GM18526 (cell line): ENCODE data around the gene MTPN.

Experiments used
- POLR2A ChIP-seq: IDR thresholded peaks from 3 replicates; pipeline ENCODE4 v1.6.1; 2011; ENCODE audit not compliant: insufficient read length; ENCODE audit errors: extremely low read depth

The MTPN gene

GRCh38 chr7:135995748-135996147 lies 18.6 kb upstream of the MTPN start:
- TF ChIP-seq POLR2A: no peak

- TF ChIP-seq POLR2A: no peak
Observed at GRCh38 chr7:135994466-135995205, 17.5 kb upstream of the MTPN start.

GRCh38 chr7:135993950-135994349 lies 16.8 kb upstream of the MTPN start:
- no peak for TF ChIP-seq POLR2A

GRCh38 chr7:135991906-135992305 lies 14.7 kb upstream of the MTPN start:
- no peak for TF ChIP-seq POLR2A

GRCh38 chr7:135991322-135991721 lies 14.2 kb upstream of the MTPN start:
- no peak for TF ChIP-seq POLR2A

- TF ChIP-seq POLR2A: no peak
Observed at GRCh38 chr7:135990258-135990657, 13.1 kb upstream of the MTPN start.

- TF ChIP-seq POLR2A: no peak
Observed at GRCh38 chr7:135981958-135982646, 4.9 kb upstream of the MTPN start.

GRCh38 chr7:135980665-135981180 lies 3.6 kb upstream of the MTPN start:
- TF ChIP-seq POLR2A: no peak

- TF ChIP-seq POLR2A: no peak
Observed at GRCh38 chr7:135980012-135980551, 2.9 kb upstream of the MTPN start.

- TF ChIP-seq POLR2A: no peak
Observed at GRCh38 chr7:135979471-135980011, 2.4 kb upstream of the MTPN start.

GRCh38 chr7:135978624-135979023 lies 1.5 kb upstream of the MTPN start:
- no peak for TF ChIP-seq POLR2A

GRCh38 chr7:135977742-135978066 lies 545 bp upstream of the MTPN start:
- TF ChIP-seq POLR2A: no peak

- TF ChIP-seq POLR2A: no peak
Observed at GRCh38 chr7:135976312-135977006, 700 bp downstream of the MTPN start.

- TF ChIP-seq POLR2A: no peak
Observed at GRCh38 chr7:135975166-135975565, 2.0 kb downstream of the MTPN start.

GRCh38 chr7:135974667-135975066 lies 2.5 kb downstream of the MTPN start:
- no peak for TF ChIP-seq POLR2A
